ENCODE data around the gene ITSN1. TPM values are rescaled to one million over a fixed set of nuclear protein-coding genes. Genes with fewer than 3 reads are reported as not detected.
"Not testable (repeated sequence)": the region's sequence is repeated elsewhere in the genome, so short reads cannot be mapped to it uniquely, and the experiment has no call there.

The ITSN1 gene
- total RNA-seq, 1 experiment from 2014 or later = 50.3 TPM

GRCh38 chr21:33860332-33860879, 218.1 kb downstream of the ITSN1 start:
- ChIA-PET CTCF (no interaction called here), POLR2A (no interaction called here)
- intact Hi-C loops (cut with micrococcal nuclease; ENCODE audit: unreplicated experiment) = no loop called here

GRCh38 chr21:33861125-33861524, 218.8 kb downstream of the ITSN1 start:
- TF ChIP-seq SIN3A (IDR thresholded peaks at IDR 0.05; ENCODE audit: borderline replicate concordance, insufficient read depth, low read depth, low read length) (no peak), CTCF (IDR thresholded peaks at IDR 0.05) (no peak), POLR2AphosphoS5 (IDR thresholded peaks at IDR 0.05; ENCODE audit: low read depth, low read length) (no peak), TCF7L2 (IDR thresholded peaks at IDR 0.05; ENCODE audit: low read depth, low read length) (no peak), REST (IDR thresholded peaks at IDR 0.05; ENCODE audit: insufficient read depth in 1 of 2, low read depth in 2 of 2, low read length in 1 of 2) (no peak)
- intact Hi-C loops (cut with micrococcal nuclease; ENCODE audit: unreplicated experiment) = no loop called here
- in situ Hi-C loops (cut with HindIII; ENCODE audit: low pct_unique_long_range_greater_than_20kb, low sequenced_read_pairs) = no loop called here
- ChIA-PET POLR2A (no interaction called here), CTCF (no interaction called here)
- Histone ChIP-seq H3K4me3 (ENCODE audit: low read depth in 2 of 2, low read length in 2 of 2) (no peak overlapping the region), H3K4me1 (ENCODE audit: control insufficient read depth, insufficient read depth, low read length) (no peaks in the 10 kb centered on the region), H3K9me3 (ENCODE audit: control insufficient read depth, insufficient read depth, low read depth, low read length) (no peaks in the 10 kb centered on the region), H3K27ac (ENCODE audit: low read length) (no peak overlapping the region), H3K36me3 (ENCODE audit: control insufficient read depth, insufficient read depth, low read length) (no peaks in the 10 kb centered on the region), H3K27me3 (ENCODE audit: control insufficient read depth, insufficient read depth, low read length) (no peaks in the 10 kb centered on the region)
- no TSS peak for BruUV-seq (replicated peaks)
- ATAC-seq = no peak
- DNase-seq (ENCODE audit: low read depth, low spot score) = no peak

More at GRCh38 chr21:33860332-33860879, 218.1 kb downstream of the ITSN1 start:
- ATAC-seq = no peak
- Histone ChIP-seq H3K27me3 (ENCODE audit: control insufficient read depth, insufficient read depth, low read length) (no peaks in the 10 kb centered on the region), H3K4me1 (ENCODE audit: control insufficient read depth, insufficient read depth, low read length) (no peaks in the 10 kb centered on the region), H3K4me3 (ENCODE audit: low read depth in 2 of 2, low read length in 2 of 2) (no peak overlapping the region), H3K27ac (ENCODE audit: low read length) (no peak overlapping the region), H3K36me3 (ENCODE audit: control insufficient read depth, insufficient read depth, low read length) (no peaks in the 10 kb centered on the region), H3K9me3 (ENCODE audit: control insufficient read depth, insufficient read depth, low read depth, low read length) (no peaks in the 10 kb centered on the region)
- no TSS peak for BruUV-seq (replicated peaks)
- DNase-seq (ENCODE audit: low read depth, low spot score) = no peak
- in situ Hi-C loops (cut with HindIII; ENCODE audit: low pct_unique_long_range_greater_than_20kb, low sequenced_read_pairs) = no loop called here
- TF ChIP-seq POLR2AphosphoS5 (IDR thresholded peaks at IDR 0.05; ENCODE audit: low read depth, low read length) (no peak), SIN3A (IDR thresholded peaks at IDR 0.05; ENCODE audit: borderline replicate concordance, insufficient read depth, low read depth, low read length) (no peak), REST (IDR thresholded peaks at IDR 0.05; ENCODE audit: insufficient read depth in 1 of 2, low read depth in 2 of 2, low read length in 1 of 2) (no peak), TCF7L2 (IDR thresholded peaks at IDR 0.05; ENCODE audit: low read depth, low read length) (no peak), CTCF (IDR thresholded peaks at IDR 0.05) (no peak)

GRCh38 chr21:33863191-33863590, 220.9 kb downstream of the ITSN1 start:
- H3K36me3 ChIP-seq (ENCODE audit: control insufficient read depth, insufficient read depth, low read length); CTCF ChIA-PET; BruUV-seq (replicated peaks); H3K4me3 ChIP-seq (ENCODE audit: low read depth in 2 of 2, low read length in 2 of 2); H3K27me3 ChIP-seq (ENCODE audit: control insufficient read depth, insufficient read depth, low read length); H3K4me1 ChIP-seq (ENCODE audit: control insufficient read depth, insufficient read depth, low read length); ATAC-seq; H3K9me3 ChIP-seq (ENCODE audit: control insufficient read depth, insufficient read depth, low read depth, low read length); intact Hi-C loops (cut with micrococcal nuclease; ENCODE audit: unreplicated experiment); in situ Hi-C loops (cut with HindIII; ENCODE audit: low pct_unique_long_range_greater_than_20kb, low sequenced_read_pairs); POLR2A ChIA-PET; H3K27ac ChIP-seq (ENCODE audit: low read length); DNase-seq (ENCODE audit: low read depth, low spot score): not testable (repeated sequence)
